Activated T-cell treated with anti-CD3 and anti-CD28 coated beads, Interleukin-2, amount 50 U/mL, for 24 hours (primary cell): Measurements from ENCODE around the gene SHISAL1.

ENCODE experiments used
- DNase-seq: peaks from one replicate; pipeline ENCODE4 v3.0.0-alpha.2; 2020
- H3K27ac Mint-ChIP-seq: 2 replicates; pipeline ENCODE4 v1.8.0; 2020; ENCODE audit warnings: mild to moderate bottlenecking, mixed read lengths
- H3K27me3 Mint-ChIP-seq: 2 replicates; pipeline ENCODE4 v1.8.0; 2020; ENCODE audit warnings: mixed read lengths
- H3K36me3 Mint-ChIP-seq: 2 replicates; pipeline ENCODE4 v1.8.0; 2020; ENCODE audit warnings: low read depth, mixed read lengths
- H3K4me1 Mint-ChIP-seq: 2 replicates; pipeline ENCODE4 v1.8.0; 2020; ENCODE audit warnings: low read depth, mixed read lengths
- H3K4me3 Mint-ChIP-seq: 2 replicates; pipeline ENCODE4 v1.8.0; 2020; ENCODE audit warnings: mild to moderate bottlenecking, moderate library complexity, mixed read lengths
- H3K9me3 Mint-ChIP-seq: 2 replicates; pipeline ENCODE4 v1.8.0; 2020; ENCODE audit warnings: mixed read lengths

Gene SHISAL1

GRCh38 chr22:44291265-44291664 lies 21.5 kb downstream of the SHISAL1 start:
- no peaks in the 10 kb centered on the region for H3K36me3 Mint-ChIP-seq
- no peaks in the 10 kb centered on the region for H3K9me3 Mint-ChIP-seq
- H3K4me1 Mint-ChIP-seq = no peaks in the 10 kb centered on the region
- peaks cover 3% of the 10 kb centered on the region for H3K27me3 Mint-ChIP-seq
- no peak overlapping the region for H3K27ac Mint-ChIP-seq
- no peak overlapping the region for H3K4me3 Mint-ChIP-seq
- DNase-seq = no peak

DNA sequence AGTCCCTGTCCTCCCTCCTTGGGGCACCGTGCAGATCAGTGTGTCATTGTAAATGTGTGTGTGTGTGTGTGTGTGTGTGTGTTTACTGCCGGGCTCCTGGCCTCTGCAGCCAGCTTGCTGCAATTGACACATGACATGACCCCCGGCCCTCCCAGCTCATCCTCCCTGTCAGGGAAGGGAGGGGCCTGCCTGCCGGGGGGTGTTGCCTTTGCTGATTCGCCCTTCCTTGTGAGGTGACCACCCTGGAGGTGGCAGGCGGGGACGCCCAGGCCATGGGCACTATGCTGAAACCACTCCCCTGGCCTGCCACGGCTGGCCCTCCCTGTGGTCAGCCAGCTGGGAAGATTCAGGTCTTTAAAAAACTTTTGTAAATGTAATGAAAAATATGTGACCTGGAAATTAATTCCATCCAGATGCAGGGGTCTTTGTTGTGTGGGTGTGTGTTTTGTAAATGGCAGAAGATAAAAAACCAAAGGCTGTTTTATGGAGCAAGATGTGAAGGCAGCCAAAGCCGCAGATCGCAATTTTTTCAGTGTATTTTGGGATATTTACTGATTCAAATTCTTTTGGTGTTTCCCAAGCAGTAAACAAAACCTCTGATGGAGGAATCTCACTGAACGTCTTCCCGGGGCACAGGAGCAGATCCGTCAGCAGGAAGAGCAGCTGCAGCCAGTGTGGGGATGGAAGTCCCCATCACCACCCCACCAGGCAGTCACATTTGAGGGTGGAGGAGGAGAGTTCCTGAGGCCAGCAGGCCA lies 23.2 kb downstream of the SHISAL1 start:
- Mint-ChIP-seq H3K4me3 (no peak overlapping the region), H3K9me3 (no peaks in the 10 kb centered on the region), H3K4me1 (no peaks in the 10 kb centered on the region), H3K36me3 (no peaks in the 10 kb centered on the region), H3K27me3 (peaks cover 3% of the 10 kb centered on the region), H3K27ac (no peak overlapping the region)
- no peak for DNase-seq

DNA sequence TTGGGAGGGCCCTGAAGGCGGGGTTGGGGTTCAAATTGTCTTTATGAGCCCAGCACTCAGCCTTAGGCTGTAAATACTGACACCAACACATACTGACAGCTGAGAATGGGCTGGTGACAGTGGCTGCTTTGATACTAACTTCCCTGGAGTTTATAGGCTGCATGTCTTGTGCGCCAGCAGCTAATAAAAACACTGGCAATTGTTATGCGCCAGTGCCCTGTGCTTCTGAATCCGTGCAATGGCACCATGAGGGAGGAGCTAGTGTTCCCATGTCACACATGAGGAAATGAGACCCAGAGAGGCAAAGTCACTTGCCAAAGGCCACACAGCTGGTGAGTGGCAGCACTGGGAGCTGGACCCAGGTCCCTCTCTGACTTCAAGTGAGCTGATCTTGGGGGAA lies 23.8 kb downstream of the SHISAL1 start:
- Mint-ChIP-seq H3K27ac (no peak overlapping the region), H3K4me3 (no peak overlapping the region), H3K36me3 (no peaks in the 10 kb centered on the region), H3K9me3 (no peaks in the 10 kb centered on the region), H3K27me3 (peaks cover 3% of the 10 kb centered on the region), H3K4me1 (no peaks in the 10 kb centered on the region)
- DNase-seq = no peak

GRCh38 chr22:44287741-44288140 lies 25.0 kb downstream of the SHISAL1 start:
- no peaks in the 10 kb centered on the region for H3K36me3 Mint-ChIP-seq
- DNase-seq = no peak
- no peaks in the 10 kb centered on the region for H3K4me1 Mint-ChIP-seq
- no peak overlapping the region for H3K27ac Mint-ChIP-seq
- H3K27me3 Mint-ChIP-seq = peaks cover 3% of the 10 kb centered on the region
- H3K9me3 Mint-ChIP-seq = no peaks in the 10 kb centered on the region
- no peak overlapping the region for H3K4me3 Mint-ChIP-seq

- H3K36me3 Mint-ChIP-seq = no peaks in the 10 kb centered on the region
- H3K4me1 Mint-ChIP-seq = no peaks in the 10 kb centered on the region
- no peak overlapping the region for H3K27ac Mint-ChIP-seq
- no peak for DNase-seq
- H3K4me3 Mint-ChIP-seq = no peak overlapping the region
- H3K9me3 Mint-ChIP-seq = no peaks in the 10 kb centered on the region
- H3K27me3 Mint-ChIP-seq = peaks cover 3% of the 10 kb centered on the region
Observed at GRCh38 chr22:44287121-44287693, 25.5 kb downstream of the SHISAL1 start.

GRCh38 chr22:44286646-44287045 lies 26.1 kb downstream of the SHISAL1 start:
- H3K27me3 Mint-ChIP-seq = peaks cover 3% of the 10 kb centered on the region
- no peak for DNase-seq
- no peak overlapping the region for H3K4me3 Mint-ChIP-seq
- H3K4me1 Mint-ChIP-seq = no peaks in the 10 kb centered on the region
- no peaks in the 10 kb centered on the region for H3K36me3 Mint-ChIP-seq
- H3K9me3 Mint-ChIP-seq = no peaks in the 10 kb centered on the region
- no peak overlapping the region for H3K27ac Mint-ChIP-seq

DNA sequence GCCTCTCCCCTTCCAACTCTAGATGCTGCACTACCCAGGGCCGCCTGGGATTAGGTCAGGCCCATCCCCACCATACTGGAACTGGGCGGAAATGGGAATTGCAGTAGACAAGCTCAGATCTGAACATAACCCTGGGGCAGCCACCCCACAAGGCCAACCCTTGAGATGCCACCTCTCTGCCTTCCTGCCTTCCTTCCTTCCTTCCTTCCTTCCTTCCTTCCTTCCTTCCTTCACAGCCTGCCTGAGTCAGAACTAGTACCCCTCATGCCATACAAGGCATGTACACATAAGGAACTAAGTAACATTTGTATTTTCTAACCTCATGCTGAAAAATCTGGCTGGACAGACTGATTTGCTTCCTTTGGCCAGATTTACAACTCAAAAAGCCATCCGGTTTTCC lies 28.0 kb downstream of the SHISAL1 start:
- no peaks in the 10 kb centered on the region for H3K27me3 Mint-ChIP-seq
- no peaks in the 10 kb centered on the region for H3K4me1 Mint-ChIP-seq
- no peak for DNase-seq
- no peaks in the 10 kb centered on the region for H3K36me3 Mint-ChIP-seq
- H3K27ac Mint-ChIP-seq = no peak overlapping the region
- no peaks in the 10 kb centered on the region for H3K9me3 Mint-ChIP-seq
- H3K4me3 Mint-ChIP-seq = no peak overlapping the region

DNA sequence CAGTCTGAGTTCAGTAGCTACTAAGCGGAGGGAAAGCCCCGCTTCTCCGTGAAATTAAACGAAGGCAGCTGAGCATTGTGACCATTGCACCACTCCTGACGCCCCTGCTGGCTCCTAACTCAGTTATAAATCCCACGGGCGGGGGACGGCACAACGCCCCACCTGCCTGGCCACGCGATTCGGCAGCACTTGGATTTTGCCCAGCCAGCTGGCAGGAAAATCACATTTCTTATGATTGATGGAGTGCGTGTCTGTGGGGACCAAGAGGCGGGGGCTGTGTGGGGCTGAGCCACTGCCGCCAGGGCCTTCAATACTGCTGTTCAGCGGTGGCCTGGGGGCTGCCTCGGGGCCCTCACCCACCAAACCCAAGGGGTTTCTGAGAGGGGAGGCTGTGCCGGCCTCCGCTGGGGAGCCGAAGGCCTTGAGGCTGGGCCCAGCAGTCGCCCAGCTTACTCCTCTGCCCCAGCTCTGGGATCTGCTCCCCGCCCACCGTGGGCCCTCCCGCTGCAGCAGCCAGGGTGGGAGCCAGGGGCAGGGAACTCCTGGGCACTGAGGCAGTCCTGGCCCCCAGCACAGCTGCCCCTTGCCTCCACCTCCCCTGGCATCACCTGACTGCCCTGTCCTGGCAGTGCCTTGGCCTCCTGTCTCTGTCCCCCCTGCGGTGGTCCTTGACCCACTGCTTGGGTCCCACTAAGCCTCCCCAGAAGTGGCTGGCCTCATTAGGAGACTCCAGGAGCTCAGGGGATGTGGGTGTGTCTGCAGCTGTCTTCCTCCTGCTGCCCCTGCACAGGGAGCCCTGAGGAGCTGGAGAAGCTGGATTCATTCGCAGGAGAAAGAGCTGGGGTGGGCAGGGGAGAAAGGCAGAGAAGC lies 30.7 kb downstream of the SHISAL1 start:
- no peak for DNase-seq
- H3K27ac Mint-ChIP-seq = no peak overlapping the region
- peaks cover 2% of the 10 kb centered on the region for H3K27me3 Mint-ChIP-seq
- H3K9me3 Mint-ChIP-seq = no peaks in the 10 kb centered on the region
- no peaks in the 10 kb centered on the region for H3K36me3 Mint-ChIP-seq
- no peaks in the 10 kb centered on the region for H3K4me1 Mint-ChIP-seq
- no peak overlapping the region for H3K4me3 Mint-ChIP-seq

DNA sequence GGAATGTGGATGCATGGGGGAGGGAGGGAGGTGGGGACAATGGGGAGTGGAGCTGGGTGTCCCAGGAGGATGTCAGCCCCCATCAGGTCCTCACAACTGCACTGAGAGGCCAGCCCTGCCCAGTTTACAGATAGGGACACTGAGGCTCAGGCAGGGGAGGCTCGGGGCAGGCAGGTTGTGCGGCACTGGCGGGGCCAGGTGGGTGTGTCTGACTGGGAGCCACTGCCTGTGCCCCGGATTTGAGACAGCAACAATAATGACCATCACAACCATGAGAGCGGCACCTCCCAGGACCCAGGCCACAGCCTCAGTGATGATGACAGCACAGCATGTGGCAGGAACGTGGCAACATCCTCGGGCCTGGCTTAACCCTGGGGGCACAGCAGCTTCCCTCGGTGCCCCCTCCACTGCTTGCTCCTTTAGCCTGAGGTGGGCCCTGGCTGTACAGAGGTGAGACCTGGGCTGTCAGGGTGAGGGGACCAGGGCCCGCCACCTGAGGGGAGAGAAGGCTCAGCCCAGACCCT lies 32.0 kb downstream of the SHISAL1 start:
- Mint-ChIP-seq H3K9me3 (no peaks in the 10 kb centered on the region), H3K27me3 (peaks cover 10% of the 10 kb centered on the region), H3K27ac (no peak overlapping the region), H3K4me1 (no peaks in the 10 kb centered on the region), H3K36me3 (no peaks in the 10 kb centered on the region), H3K4me3 (no peak overlapping the region)
- DNase-seq = no peak

DNA sequence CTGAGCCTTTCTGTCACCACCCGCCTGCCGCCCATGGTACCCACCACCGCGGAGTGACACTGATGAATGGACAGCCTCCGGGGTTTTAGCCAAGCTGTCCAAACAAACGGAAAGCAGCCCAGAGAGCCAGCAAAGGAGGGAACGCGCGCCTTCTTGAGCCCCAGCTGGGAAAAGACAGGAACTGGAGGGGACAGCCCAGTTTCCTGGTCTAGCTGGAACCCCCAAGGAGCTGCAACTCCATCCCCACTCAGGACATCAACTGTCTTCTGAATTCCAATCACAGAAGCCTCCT lies 33.7 kb downstream of the SHISAL1 start:
- DNase-seq = no peak
- Mint-ChIP-seq H3K36me3 (no peaks in the 10 kb centered on the region), H3K27me3 (peaks cover 10% of the 10 kb centered on the region), H3K9me3 (no peaks in the 10 kb centered on the region), H3K27ac (no peak overlapping the region), H3K4me1 (no peaks in the 10 kb centered on the region), H3K4me3 (no peak overlapping the region)

GRCh38 chr22:44278243-44279068 lies 34.3 kb downstream of the SHISAL1 start:
- Mint-ChIP-seq H3K4me3 (no peak overlapping the region), H3K27me3 (peaks cover 10% of the 10 kb centered on the region), H3K36me3 (no peaks in the 10 kb centered on the region), H3K9me3 (no peaks in the 10 kb centered on the region), H3K27ac (no peak overlapping the region), H3K4me1 (no peaks in the 10 kb centered on the region)
- DNase-seq = no peak

GRCh38 chr22:44277386-44278135 lies 35.2 kb downstream of the SHISAL1 start:
- Mint-ChIP-seq H3K4me3 (no peak overlapping the region), H3K9me3 (no peaks in the 10 kb centered on the region), H3K4me1 (no peaks in the 10 kb centered on the region), H3K27me3 (peaks cover 10% of the 10 kb centered on the region), H3K27ac (no peak overlapping the region), H3K36me3 (no peaks in the 10 kb centered on the region)
- DNase-seq = no peak

GRCh38 chr22:44276706-44277356 lies 35.9 kb downstream of the SHISAL1 start:
- H3K9me3 Mint-ChIP-seq = no peaks in the 10 kb centered on the region
- H3K36me3 Mint-ChIP-seq = no peaks in the 10 kb centered on the region
- H3K27ac Mint-ChIP-seq = no peak overlapping the region
- H3K4me3 Mint-ChIP-seq = no peak overlapping the region
- peaks cover 10% of the 10 kb centered on the region for H3K27me3 Mint-ChIP-seq
- no peak for DNase-seq
- no peaks in the 10 kb centered on the region for H3K4me1 Mint-ChIP-seq
